Left lung (tissue), 10 donors: Measurements from ENCODE around the gene PAX5. TPM values are rescaled to one million over a fixed set of nuclear protein-coding genes. Genes with fewer than 3 reads are reported as not detected.

Experiments used
- ATAC-seq: fragments of 200-7000 bp; cut with Tn5 transposase; one replicate; pipeline ENCODE4 v1.9.1; 2020; ENCODE audit warnings: moderate library complexity
- DNase-seq, 4 donors: peaks; one replicate each; pipeline ENCODE4 v3.0.0-alpha.2; 2013 to 2020
- H3K27ac ChIP-seq, 2 donors: fragments of 200-600 bp; sonication (generic) in 1 of 2; one replicate each; pipeline versions ENCODE4 v1.5.0 to v1.8.0; 2020 to 2021
- H3K27me3 ChIP-seq, 2 donors: fragments of 200-600 bp; sonication (generic) in 1 of 2; one replicate each; pipeline versions ENCODE4 v1.5.0 to v1.8.0; 2020 to 2021
- H3K36me3 ChIP-seq, 2 donors: fragments of 200-600 bp; sonication (generic) in 1 of 2; one replicate each; pipeline versions ENCODE4 v1.5.0 to v1.8.0; 2020 to 2021
- H3K4me1 ChIP-seq, 2 donors: fragments of 200-600 bp; one replicate each; pipeline ENCODE4 v1.8.0; 2021
- H3K4me3 ChIP-seq, 2 donors: fragments of 200-600 bp; sonication (generic) in 1 of 2; one replicate each; pipeline versions ENCODE4 v1.5.0 to v1.8.0; 2020 to 2021; ENCODE audit warnings: mild to moderate bottlenecking in 1 of 2
- H3K9me3 ChIP-seq, 2 donors: fragments of 200-600 bp; sonication (generic) in 1 of 2; one replicate each; pipeline versions ENCODE4 v1.5.0 to v1.8.0; 2020 to 2021
- intact Hi-C, 2 donors: fragments of 100-400 bp; cut with DNase I; formaldehyde crosslinking; loops; one replicate each; pipeline versions ENCODE4 v1.11.2 to v1.14.2; 2022
- polyA plus RNA-seq, 6 donors: library from polyadenylated mRNA; unstranded; fragments of 120-200 nt; gene quantifications; one replicate each; pipeline ENCODE4 v1.2.1, GENCODE V29; 2013; ENCODE audit not compliant: insufficient read length in 6 of 6
- total RNA-seq, 2 donors: library from RNA; stranded (reverse); fragmentation: NEBNext Ultra II Directional; extraction: Animal tissue kit (Norgen Biotek cat#: 25700); gene quantifications; one replicate each; pipeline ENCODE4 v1.2.1, GENCODE V29; 2021
- TF ChIP-seq, protein P1 (sequence below), 2 donors: fragments of 200-600 bp; sonication (generic) in 1 of 2; IDR thresholded peaks; one replicate each; pipeline versions ENCODE4 v1.5.0 to v1.8.0; 2021; ENCODE audit warnings: antibody characterized with exemption in 2 of 2
- donor health status: DM: no; HTN: yes; CAD: no.
- donor health status: DM: no; HTN: no; CAD: no.

Gene PAX5
- total and polyA plus RNA-seq, 8 donors, result 0.03 to 0.65 (median 0.13) TPM

DNA sequence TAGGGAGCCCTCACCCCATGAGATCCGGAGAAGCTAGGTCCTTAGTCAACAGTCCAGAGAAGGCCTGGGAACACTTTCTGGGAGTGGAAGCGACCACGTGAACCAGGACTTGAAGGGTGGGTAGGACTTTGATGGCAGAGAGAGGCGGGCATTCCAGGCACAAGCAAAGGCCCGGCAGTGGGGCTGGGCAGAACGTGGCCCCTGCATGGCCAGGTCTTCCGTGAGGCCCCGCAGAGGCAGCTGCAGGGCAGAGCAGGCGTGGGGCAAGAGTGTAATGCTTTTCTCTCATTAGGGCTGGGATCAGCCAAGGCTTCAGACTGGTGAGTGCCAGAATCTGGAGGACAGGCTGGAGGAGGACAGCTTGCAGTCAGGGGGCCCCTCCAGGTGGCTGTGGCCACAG, 184.1 kb downstream of the PAX5 start:
- ATAC-seq (no peak), DNase-seq (no peak)
- Histone ChIP-seq H3K27ac (no peak overlapping the region), H3K4me3 (no peak overlapping the region), H3K27me3 (peaks cover 0 to 20% of the 10 kb centered on the region in 2 donors), H3K9me3 (no peaks in the 10 kb centered on the region), H3K4me1 (no peaks in the 10 kb centered on the region), H3K36me3 (no peaks in the 10 kb centered on the region)
- intact Hi-C loops, result loop anchor here (5.0 to 10.0 kb wide), 2 partner anchors 52 to 55 kb away; no protein-coding TSS in a partner anchor
- TF ChIP-seq, protein P1, sequence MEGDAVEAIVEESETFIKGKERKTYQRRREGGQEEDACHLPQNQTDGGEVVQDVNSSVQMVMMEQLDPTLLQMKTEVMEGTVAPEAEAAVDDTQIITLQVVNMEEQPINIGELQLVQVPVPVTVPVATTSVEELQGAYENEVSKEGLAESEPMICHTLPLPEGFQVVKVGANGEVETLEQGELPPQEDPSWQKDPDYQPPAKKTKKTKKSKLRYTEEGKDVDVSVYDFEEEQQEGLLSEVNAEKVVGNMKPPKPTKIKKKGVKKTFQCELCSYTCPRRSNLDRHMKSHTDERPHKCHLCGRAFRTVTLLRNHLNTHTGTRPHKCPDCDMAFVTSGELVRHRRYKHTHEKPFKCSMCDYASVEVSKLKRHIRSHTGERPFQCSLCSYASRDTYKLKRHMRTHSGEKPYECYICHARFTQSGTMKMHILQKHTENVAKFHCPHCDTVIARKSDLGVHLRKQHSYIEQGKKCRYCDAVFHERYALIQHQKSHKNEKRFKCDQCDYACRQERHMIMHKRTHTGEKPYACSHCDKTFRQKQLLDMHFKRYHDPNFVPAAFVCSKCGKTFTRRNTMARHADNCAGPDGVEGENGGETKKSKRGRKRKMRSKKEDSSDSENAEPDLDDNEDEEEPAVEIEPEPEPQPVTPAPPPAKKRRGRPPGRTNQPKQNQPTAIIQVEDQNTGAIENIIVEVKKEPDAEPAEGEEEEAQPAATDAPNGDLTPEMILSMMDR (IDR thresholded peaks at IDR 0.05), result no peak

GRCh38 chr9:36848946-36849345, 185.1 kb downstream of the PAX5 start:
- no peak overlapping the region for H3K4me3 ChIP-seq
- intact Hi-C loops, result no loop called here
- TF ChIP-seq, protein P1 (IDR thresholded peaks at IDR 0.05), result no peak
- peaks cover 0 to 13% of the 10 kb centered on the region in 2 donors for H3K27me3 ChIP-seq
- H3K4me1 ChIP-seq, result no peaks in the 10 kb centered on the region
- H3K27ac ChIP-seq, result no peak overlapping the region
- no peak for ATAC-seq
- no peaks in the 10 kb centered on the region for H3K9me3 ChIP-seq
- H3K36me3 ChIP-seq, result no peaks in the 10 kb centered on the region
- DNase-seq, result no peak

- H3K4me1 ChIP-seq, result no peaks in the 10 kb centered on the region
- no peak overlapping the region for H3K4me3 ChIP-seq
- intact Hi-C loops, result no loop called here
- ATAC-seq (no peak), DNase-seq (no peak)
- TF ChIP-seq, protein P1 (IDR thresholded peaks at IDR 0.05), result no peak
- no peaks in the 10 kb centered on the region for H3K9me3 ChIP-seq
- H3K27ac ChIP-seq, result no peak overlapping the region
- H3K27me3 ChIP-seq, result peaks cover 0 to 13% of the 10 kb centered on the region in 2 donors
- no peaks in the 10 kb centered on the region for H3K36me3 ChIP-seq
These were observed 186.0 kb downstream of the PAX5 start for GRCh38 chr9:36847781-36848673.

GRCh38 chr9:36846621-36847020, 187.4 kb downstream of the PAX5 start:
- intact Hi-C loops, result no loop called here
- TF ChIP-seq, protein P1 (IDR thresholded peaks at IDR 0.05), result no peak
- no peak for DNase-seq
- no peaks in the 10 kb centered on the region for H3K36me3 ChIP-seq
- H3K27ac ChIP-seq, result no peak overlapping the region
- no peaks in the 10 kb centered on the region for H3K9me3 ChIP-seq
- no peaks in the 10 kb centered on the region for H3K4me1 ChIP-seq
- H3K4me3 ChIP-seq, result no peak overlapping the region
- ATAC-seq, result no peak
- H3K27me3 ChIP-seq, result peaks cover 0 to 24% of the 10 kb centered on the region in 2 donors

DNA sequence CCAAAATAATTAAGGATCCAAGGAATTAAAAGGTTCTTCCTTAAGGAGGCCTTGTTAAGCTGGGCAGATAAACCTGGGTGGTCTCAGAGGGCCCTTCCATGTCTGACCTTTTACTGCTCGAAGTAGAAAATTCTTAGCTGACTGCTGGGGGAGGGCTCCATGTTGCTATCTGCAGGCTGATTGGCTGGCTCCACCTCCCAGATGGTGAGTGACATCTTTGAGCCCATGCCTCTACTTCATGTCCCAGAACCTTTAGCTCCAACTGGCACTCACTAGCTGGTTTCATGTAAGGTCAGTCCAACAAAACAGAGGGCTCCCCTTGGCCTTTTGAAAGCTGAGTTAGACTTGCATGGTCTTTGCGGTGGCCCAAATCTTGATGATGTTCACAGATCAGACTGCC, 188.2 kb downstream of the PAX5 start:
- Histone ChIP-seq H3K4me3 (no peak overlapping the region), H3K27me3 (peaks cover 0 to 24% of the 10 kb centered on the region in 2 donors), H3K4me1 (no peaks in the 10 kb centered on the region), H3K27ac (no peak overlapping the region), H3K9me3 (no peaks in the 10 kb centered on the region), H3K36me3 (no peaks in the 10 kb centered on the region)
- no peak for ATAC-seq
- no peak for DNase-seq
- TF ChIP-seq, protein P1 (IDR thresholded peaks at IDR 0.05), result no peak
- intact Hi-C loops, result no loop called here
